Right lobe of liver (tissue), 6 donors: ENCODE results near the gene SELENOI. TPM values are rescaled to one million over a fixed set of nuclear protein-coding genes. Genes with fewer than 3 reads are reported as not detected.
"Not testable (repeated sequence)": the region's sequence is repeated elsewhere in the genome, so short reads cannot be mapped to it uniquely, and the experiment has no call there.

Experiments
- ATAC-seq, 4 donors: fragments of 200-7000 bp; cut with Tn5 transposase; one replicate each; pipeline ENCODE4 v1.9.1; 2020; ENCODE audit warnings: mild to moderate bottlenecking in 4 of 4, moderate library complexity in 4 of 4
- DNase-seq, 3 donors: peaks; one replicate each; pipeline ENCODE4 v3.0.0-alpha.2; 2020
- H3K27ac ChIP-seq, 3 donors: fragments of 200-600 bp; one replicate each; pipeline ENCODE4 v1.8.0; 2022
- H3K27me3 ChIP-seq, 2 donors: fragments of 200-600 bp; one replicate each; pipeline ENCODE4 v1.8.0; 2022
- H3K36me3 ChIP-seq, 4 donors: fragments of 200-600 bp; sonication (generic) in 1 of 4; one replicate each; pipeline versions ENCODE4 v1.5.1 to v1.8.0; 2017 to 2022; ENCODE audit warnings: control low read depth in 1 of 4
- H3K4me1 ChIP-seq, 4 donors: fragments of 200-600 bp; sonication (generic) in 1 of 4; one replicate each; pipeline versions ENCODE4 v1.5.1 to v1.8.0; 2017 to 2022; ENCODE audit warnings: control low read depth in 1 of 4
- H3K4me3 ChIP-seq, 3 donors: fragments of 200-600 bp; one replicate each; pipeline ENCODE4 v1.8.0; 2022
- H3K9me3 ChIP-seq, 4 donors: fragments of 200-600 bp; sonication (generic) in 1 of 4; one replicate each; pipeline versions ENCODE4 v1.5.1 to v1.8.0; 2017 to 2022; ENCODE audit warnings: control low read depth in 1 of 4
- CTCF ChIP-seq, 4 donors: fragments of 200-600 bp in 3 of 4; fragments of 450-650 bp in 1 of 4; IDR thresholded peaks; one replicate each; pipeline versions ENCODE4 v1.5.1 to v1.8.0; 2016 to 2022; ENCODE audit warnings: antibody characterized with exemption in 4 of 4, mild to moderate bottlenecking in 2 of 4
- POLR2A ChIP-seq: fragments of 450-650 bp; IDR thresholded peaks from one replicate; pipeline ENCODE4 v1.6.1; 2017; ENCODE audit warnings: antibody characterized with exemption, mild to moderate bottlenecking
- WGBS: methylation state at CpG from one replicate; pipeline ENCODE4 v1.1.6; 2018; ENCODE audit warnings: low coverage, low lambda C conversion rate; ENCODE audit not compliant: insufficient coverage; ENCODE audit errors: missing lambda C conversion rate; 5-methylcytosine and 5-hydroxymethylcytosine counted together
- intact Hi-C, 2 donors: fragments of 100-400 bp; cut with DNase I; formaldehyde crosslinking; loops; one replicate each; pipeline versions ENCODE4 v1.11.2 to v1.14.1; 2022
- total RNA-seq, 6 experiments: library from RNA; depleted of rRNA in 2 of 6; stranded (reverse); fragments of >200 nt in 2 of 6; fragmentation: NEBNext Ultra II Directional in 3 of 6; extraction: Animal tissue kit (Norgen Biotek cat#: 25700) in 3 of 6; gene quantifications; one replicate each; pipeline versions ENCODE4 v1.1.0 to v1.2.4, GENCODE V29; 2016 to 2023
- donor health status: DM: no; HTN: yes; CAD: no.
- donor health status: DM: no; HTN: no; CAD: no.
- donor health status: DM: no; HTN: no; CAD: no.
- donor health status: DM: no; HTN: yes; CAD: no.
- donor health status: DM: no; HTN: yes; CAD: no.

Gene SELENOI
- total RNA-seq, 6 experiments from 2014 or later = 24.1 to 39.1 (median 33.7) TPM

GRCh38 chr2:26299471-26300101 lies 46.4 kb upstream of the SELENOI start:
- DNase-seq = no peak
- peak overlapping the region; percentile 60 to 89 (median 83) for H3K27ac ChIP-seq
- no peaks in the 10 kb centered on the region for H3K27me3 ChIP-seq
- H3K36me3 ChIP-seq = no peaks in the 10 kb centered on the region
- WGBS = under 1% methylated on average over 9 of the region's 9 CpGs
- intact Hi-C loops = no loop called here
- TF ChIP-seq POLR2A (no peak), CTCF (IDR thresholded peaks at IDR 0.05) (no peak)
- H3K9me3 ChIP-seq = no peaks in the 10 kb centered on the region
- H3K4me1 ChIP-seq = no peaks in the 10 kb centered on the region
- peak overlapping the region; percentile 44 to 69 (median 65) for H3K4me3 ChIP-seq
- peak; percentile 76 to 81 (median 78) for ATAC-seq

GRCh38 chr2:26300234-26300925 lies 45.6 kb upstream of the SELENOI start:
- Histone ChIP-seq H3K36me3 (no peaks in the 10 kb centered on the region), H3K9me3 (no peaks in the 10 kb centered on the region), H3K4me3 (peak overlapping the region in 2 of 3 donors; percentile 65 to 69), H3K27me3 (no peaks in the 10 kb centered on the region), H3K27ac (peak overlapping the region in 2 of 3 donors; percentile 60 to 83), H3K4me1 (no peaks in the 10 kb centered on the region)
- no peak for DNase-seq
- ATAC-seq = peak in 1 of 4 donors; percentile 7
- no peak for TF ChIP-seq POLR2A
- TF ChIP-seq CTCF (IDR thresholded peaks at IDR 0.05) = no peak
- WGBS = 60% methylated on average over 21 of the region's 22 CpGs
- intact Hi-C loops = no loop called here

- H3K27ac ChIP-seq = no peak overlapping the region
- H3K36me3 ChIP-seq = no peaks in the 10 kb centered on the region
- H3K27me3 ChIP-seq = no peaks in the 10 kb centered on the region
- ATAC-seq (no peak), DNase-seq (no peak)
- H3K4me3 ChIP-seq = no peak overlapping the region
- no peaks in the 10 kb centered on the region for H3K4me1 ChIP-seq
- TF ChIP-seq CTCF (IDR thresholded peaks at IDR 0.05) = no peak
- TF ChIP-seq POLR2A = no peak
- intact Hi-C loops = no loop called here
- 51% methylated on average over 4 of the region's 6 CpGs for WGBS
- no peaks in the 10 kb centered on the region for H3K9me3 ChIP-seq
These were observed 43.1 kb upstream of the SELENOI start for GRCh38 chr2:26302846-26303245.

GRCh38 chr2:26305094-26305493 lies 40.8 kb upstream of the SELENOI start:
- H3K27ac ChIP-seq, intact Hi-C loops, H3K4me3 ChIP-seq, DNase-seq, H3K36me3 ChIP-seq, H3K4me1 ChIP-seq, ATAC-seq, H3K9me3 ChIP-seq, H3K27me3 ChIP-seq: not testable (repeated sequence)
- 80% methylated on average over 7 of the region's 7 CpGs for WGBS

GRCh38 chr2:26305540-26305939 lies 40.4 kb upstream of the SELENOI start:
- ATAC-seq = no peak
- WGBS = 85% methylated on average over 6 of the region's 6 CpGs
- TF ChIP-seq POLR2A = no peak
- no peak for TF ChIP-seq CTCF (IDR thresholded peaks at IDR 0.05)

More at GRCh38 chr2:26305540-26305939, 40.4 kb upstream of the SELENOI start:
- H3K4me3 ChIP-seq = no peak overlapping the region
- no peak for DNase-seq
- H3K9me3 ChIP-seq = no peaks in the 10 kb centered on the region
- no peaks in the 10 kb centered on the region for H3K36me3 ChIP-seq
- intact Hi-C loops = no loop called here
- H3K4me1 ChIP-seq = no peaks in the 10 kb centered on the region
- no peaks in the 10 kb centered on the region for H3K27me3 ChIP-seq
- H3K27ac ChIP-seq = no peak overlapping the region
